GM18520 (cell line): ENCODE measurements around the gene LPAR1.
A peak's percentile ranks its signal among the peaks of the same experiment; 100 is the strongest.
"Not testable (repeated sequence)": the region's sequence is repeated elsewhere in the genome, so short reads cannot be mapped to it uniquely, and the experiment has no call there.

ENCODE experiments used
- ATAC-seq: cut with Tn5 transposase; IDR thresholded peaks from one replicate; pipeline ENCODE4 v1.9.1; 2021; ENCODE audit not compliant: unreplicated experiment

LPAR1 gene

DNA sequence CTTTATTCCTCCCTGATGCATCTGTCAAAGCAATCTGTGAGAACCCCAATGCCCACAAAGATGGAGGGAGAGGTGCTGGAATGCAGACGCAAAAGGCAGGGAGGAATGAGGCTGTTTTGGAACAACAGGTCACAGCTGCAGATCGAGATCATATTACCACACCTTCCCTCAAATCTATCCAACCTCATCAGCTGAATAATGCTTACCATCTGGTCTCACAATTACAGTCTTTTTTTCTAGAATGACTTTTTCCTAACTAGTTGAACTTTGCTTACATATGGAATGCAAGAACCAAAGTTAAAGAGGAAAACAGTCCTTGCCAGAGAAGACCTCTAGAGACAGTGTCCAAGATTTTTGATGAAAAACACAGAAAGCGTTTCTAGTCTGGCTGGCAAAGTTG lies 158.1 kb downstream of the LPAR1 start:
- ATAC-seq = no peak

- ATAC-seq = no peak
Measured at GRCh38 chr9:110877374-110877773, 160.9 kb downstream of the LPAR1 start.

DNA sequence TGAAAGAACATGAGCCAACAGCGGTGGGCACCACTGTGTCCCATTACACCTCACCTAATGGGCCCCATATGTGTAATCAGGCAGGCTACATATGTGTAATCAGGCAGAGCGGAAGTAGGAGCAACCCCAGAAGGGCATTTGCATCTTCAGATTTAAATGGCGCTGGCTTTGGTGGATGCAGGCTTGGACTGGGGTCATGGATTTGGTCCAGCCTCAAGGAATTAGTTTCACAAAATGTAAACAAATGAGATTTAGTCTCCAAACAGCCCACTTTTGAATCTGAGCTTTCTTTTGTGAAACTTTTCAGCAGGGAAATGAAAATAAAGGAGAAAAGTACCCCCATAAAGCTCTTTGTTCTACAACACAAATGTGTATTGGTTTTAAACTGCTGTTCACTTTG lies 161.3 kb downstream of the LPAR1 start:
- no peak for ATAC-seq

DNA sequence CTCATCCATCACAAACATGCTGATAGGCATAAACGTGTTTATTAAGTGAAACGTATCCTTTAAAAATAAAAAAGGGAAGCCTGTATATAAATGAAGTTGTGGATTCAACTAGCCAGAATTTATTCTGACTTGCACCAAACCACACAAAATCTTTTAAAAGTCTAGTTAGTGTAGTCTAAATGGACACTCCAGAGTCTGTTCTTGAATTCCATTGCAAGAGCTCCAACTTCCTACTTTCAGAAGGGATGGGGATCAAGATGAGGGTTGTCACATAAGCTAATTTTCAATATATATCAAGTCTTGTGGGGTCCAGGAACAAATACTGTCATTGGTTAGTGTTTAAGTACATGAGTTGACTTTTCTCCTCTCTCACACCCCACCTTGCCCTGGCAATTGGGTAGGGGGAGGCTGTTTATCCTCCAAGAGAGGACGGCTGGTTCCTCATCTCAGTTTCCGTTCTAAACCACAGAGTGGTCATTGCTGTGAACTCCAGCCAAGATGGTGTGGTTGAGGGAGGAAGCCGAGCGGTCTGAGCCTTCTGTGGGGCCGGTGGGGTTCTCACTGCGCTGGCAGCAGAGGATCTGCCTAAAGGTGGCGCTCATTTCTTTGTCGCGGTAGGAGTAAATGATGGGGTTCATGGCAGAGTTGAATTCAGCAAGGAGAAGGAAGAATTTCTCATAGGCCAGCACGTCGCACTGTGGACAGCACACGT lies 163.2 kb downstream of the LPAR1 start:
- ATAC-seq = no peak

- ATAC-seq = no peak
Measured at GRCh38 chr9:110872920-110873319, 165.3 kb downstream of the LPAR1 start.

DNA sequence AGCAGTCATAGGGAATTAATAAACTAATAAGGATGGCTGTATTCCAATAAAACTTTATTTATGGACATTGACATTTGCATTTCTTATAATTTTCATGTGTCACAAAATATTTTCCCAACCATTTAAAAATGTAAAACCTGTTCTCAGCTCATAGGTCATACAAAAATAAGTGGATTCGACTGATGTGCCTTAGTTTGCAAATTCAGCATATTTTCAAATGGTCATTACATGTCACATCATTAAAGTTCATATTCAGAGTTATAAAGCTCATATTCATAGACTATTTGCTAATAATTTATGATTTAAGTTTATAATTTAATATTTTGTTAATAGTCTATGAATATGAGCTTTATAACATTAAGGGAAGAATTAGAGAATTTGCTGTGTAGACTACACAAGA lies 166.5 kb downstream of the LPAR1 start:
- no peak for ATAC-seq

DNA sequence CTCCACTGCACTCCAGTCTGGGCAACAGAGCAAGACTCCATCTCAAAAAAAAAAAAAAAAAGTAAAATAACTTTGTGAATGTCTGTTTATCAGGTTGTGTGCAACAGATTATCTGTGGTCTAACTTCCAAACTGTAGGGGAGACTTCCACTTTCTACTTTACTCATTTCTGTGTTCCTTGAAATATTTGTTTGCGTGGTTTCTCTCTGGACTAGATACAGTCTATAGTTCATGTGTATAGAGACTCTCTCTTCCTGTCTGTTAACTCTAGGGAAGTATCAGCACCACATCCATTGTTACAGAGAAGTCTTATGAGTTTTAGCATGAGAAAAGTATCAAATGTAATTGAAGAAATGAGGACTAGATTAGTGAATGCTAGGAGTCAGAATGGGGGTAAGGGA lies 168.3 kb downstream of the LPAR1 start:
- ATAC-seq = no peak

- ATAC-seq = no peak
Measured at GRCh38 chr9:110864011-110864410, 174.3 kb downstream of the LPAR1 start.

GRCh38 chr9:110861370-110862110 lies 176.7 kb downstream of the LPAR1 start:
- not testable (repeated sequence) for ATAC-seq

- ATAC-seq = no peak
Measured at GRCh38 chr9:110856772-110857171, 181.5 kb downstream of the LPAR1 start.

GRCh38 chr9:110850401-110851135 lies 187.7 kb downstream of the LPAR1 start:
- no peak for ATAC-seq

GRCh38 chr9:110847671-110848070 lies 190.6 kb downstream of the LPAR1 start:
- no peak for ATAC-seq

DNA sequence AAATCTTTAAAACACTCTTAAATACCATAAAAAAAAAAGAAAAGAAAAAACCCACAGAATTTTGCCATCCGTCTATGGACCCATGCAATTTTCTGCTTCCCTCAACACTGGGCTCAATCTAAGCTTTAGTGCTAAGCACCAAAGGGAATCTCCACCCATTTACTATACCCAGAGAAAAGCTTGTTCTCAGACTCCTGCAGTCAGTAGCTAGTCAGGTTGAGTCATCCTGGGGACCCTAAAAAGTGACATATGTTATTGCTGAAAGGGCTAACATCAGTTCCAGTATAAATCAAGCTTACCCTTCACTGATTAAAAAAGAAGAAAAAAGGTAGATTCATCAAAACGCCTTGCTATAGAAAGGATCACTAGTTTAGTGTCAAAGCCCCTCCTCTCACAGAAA lies 192.1 kb downstream of the LPAR1 start:
- ATAC-seq = no peak

DNA sequence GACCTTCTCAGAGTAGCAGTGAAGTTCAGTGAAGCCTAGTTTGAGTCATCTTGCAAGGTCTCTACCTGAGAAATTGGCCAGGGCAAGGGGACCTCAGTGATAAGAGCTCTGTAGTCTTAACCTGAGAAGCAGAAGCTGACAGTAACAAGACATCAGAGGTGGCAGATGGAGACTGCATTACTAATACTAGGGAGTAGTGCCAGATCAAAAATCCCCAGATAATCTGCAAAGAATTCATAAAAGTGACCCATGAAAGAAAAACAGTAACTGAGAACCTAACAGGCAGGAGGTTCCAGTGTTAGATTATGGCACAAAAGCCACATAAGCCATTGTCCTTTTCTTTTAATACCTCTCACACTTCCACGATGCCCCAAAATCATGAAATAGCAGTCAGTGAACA lies 194.1 kb downstream of the LPAR1 start:
- no peak for ATAC-seq

GRCh38 chr9:110842986-110843385 lies 195.3 kb downstream of the LPAR1 start:
- no peak for ATAC-seq

- ATAC-seq = no peak
Measured at GRCh38 chr9:110842169-110842568, 196.1 kb downstream of the LPAR1 start.

DNA sequence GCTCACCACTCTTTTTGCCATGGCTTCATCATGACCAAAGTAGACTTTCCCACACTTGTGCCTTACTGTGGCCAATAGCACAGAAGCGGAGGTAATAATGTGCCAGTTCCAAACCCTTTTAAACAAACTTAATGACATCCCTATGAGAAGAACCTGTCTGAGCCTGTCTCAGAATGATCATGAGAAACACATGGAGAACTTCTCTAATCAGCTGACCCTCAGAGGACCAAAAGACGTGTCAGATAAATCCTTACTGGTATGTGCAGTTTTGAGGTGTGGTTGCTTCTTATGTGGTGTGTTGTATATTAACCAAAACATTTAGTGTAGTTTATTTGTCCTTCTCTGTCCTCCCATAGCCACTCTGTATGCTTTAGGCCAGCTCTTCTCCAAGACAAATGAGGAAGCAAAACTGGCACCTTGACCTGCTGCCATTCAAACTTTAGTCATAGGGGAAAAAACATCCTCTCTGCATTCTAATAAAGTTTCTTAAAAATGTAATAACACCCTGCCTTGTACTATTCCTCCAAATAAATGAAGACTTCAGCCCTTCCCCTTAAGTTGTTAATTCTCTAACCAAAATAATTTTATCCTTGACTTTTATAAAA lies 200.8 kb downstream of the LPAR1 start:
- ATAC-seq = peak; percentile 74

DNA sequence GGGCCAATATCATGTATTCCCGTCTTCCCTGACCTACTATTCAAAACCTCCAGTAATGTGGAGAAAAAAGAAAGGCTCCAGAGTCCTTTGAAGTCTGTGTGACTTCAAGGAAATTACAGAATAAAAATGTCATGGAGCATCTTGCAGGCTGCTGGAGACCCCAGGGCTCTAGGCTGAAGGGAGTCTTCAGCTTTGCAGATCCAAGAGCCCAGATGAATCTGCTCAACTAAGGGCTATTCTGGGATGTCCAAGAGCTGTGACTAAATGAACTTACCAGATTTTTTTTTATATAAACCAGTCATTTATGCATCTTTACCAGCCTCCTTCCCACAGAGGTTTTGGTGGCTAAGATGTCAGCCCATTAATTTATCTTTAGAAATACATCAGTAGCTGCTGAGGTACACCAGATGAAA lies 202.4 kb downstream of the LPAR1 start:
- no peak for ATAC-seq

DNA sequence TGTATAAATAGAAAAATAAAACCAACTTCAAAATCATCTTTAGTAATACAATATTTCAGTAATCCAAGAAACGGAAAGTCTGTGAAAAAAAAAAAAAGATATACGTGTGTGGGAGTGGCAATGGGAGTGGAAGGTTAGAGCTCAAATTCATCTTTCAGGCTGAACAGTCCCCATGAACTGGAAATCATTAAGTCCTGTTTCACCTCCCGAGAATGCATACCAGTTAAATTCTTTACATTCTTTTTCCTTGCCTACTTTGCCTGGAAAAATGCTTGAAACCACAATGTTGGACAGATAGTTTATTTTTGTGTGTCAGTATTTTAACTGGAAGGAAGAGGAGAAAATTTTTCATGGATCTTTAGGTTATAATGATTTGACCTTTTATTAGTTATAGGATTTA lies 202.9 kb downstream of the LPAR1 start:
- no peak for ATAC-seq

DNA sequence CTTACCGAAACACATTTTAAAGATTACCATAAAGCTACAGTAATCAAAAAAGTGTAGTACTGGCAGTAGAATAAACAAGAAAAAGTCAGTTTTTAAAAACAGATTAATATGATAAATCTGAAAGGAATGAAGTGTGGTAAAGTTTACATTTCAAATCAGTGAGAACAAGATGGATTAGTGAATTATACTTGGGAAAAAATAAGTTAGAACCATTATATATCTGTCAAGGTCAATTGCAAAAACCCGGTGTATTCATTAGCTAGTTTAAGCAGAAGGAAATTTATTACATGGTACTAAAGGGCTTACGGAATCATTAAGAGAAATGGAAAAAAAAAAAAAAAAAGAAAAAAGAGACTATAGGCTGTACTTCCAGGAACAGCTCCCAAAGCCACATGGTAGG lies 205.3 kb downstream of the LPAR1 start:
- no peak for ATAC-seq

DNA sequence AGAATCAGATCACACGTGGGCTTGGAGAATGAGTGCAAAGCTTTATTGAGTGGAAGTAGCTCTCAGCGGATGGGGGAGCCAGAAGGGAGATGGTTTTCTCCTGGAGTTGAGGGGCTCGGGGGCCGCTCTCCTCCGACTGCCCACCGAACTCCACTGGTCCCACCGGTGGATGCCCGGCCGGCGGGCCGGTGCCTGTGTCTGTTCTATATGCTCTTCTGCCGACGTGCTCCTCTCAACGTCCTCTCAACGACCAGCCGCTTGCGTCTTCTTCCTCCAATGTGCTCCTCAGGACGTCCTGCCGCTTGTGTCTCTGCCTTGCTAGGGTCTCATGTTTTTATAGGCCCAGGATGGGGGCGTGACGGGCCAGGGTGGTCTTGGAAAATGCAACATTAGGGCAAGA lies 207.8 kb downstream of the LPAR1 start:
- no peak for ATAC-seq

GRCh38 chr9:110828264-110828663 lies 210.0 kb downstream of the LPAR1 start:
- no peak for ATAC-seq
